Measurements from ENCODE around the gene TXNDC8.
"Not testable (repeated sequence)": the region's sequence is repeated elsewhere in the genome, so short reads cannot be mapped to it uniquely, and the experiment has no call there.

TXNDC8 gene

GRCh38 chr9:110327716-110328115, 9.9 kb downstream of the TXNDC8 start:
- DNase-seq (ENCODE audit: low spot score): no peak

DNA sequence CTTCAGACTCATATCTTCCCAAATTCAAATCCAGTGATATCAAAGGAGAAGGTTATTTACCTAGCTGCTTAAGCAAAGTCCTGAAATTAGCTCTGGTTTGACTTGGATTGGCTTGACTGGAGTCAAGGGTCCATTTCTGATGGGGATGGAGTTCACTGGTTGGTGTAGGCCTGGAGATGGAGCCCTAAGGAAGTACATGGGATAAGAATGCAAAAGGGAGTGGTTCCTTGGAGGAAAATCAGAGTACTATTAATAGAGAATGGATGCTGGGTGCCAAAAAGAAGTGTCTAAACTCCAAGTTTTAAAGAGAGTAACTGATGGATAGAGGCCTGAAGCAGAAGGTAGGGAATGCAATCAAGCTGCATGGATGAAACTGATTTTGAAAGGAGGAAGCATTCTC, 13.8 kb downstream of the TXNDC8 start:
- DNase-seq (ENCODE audit: low spot score): no peak

DNA sequence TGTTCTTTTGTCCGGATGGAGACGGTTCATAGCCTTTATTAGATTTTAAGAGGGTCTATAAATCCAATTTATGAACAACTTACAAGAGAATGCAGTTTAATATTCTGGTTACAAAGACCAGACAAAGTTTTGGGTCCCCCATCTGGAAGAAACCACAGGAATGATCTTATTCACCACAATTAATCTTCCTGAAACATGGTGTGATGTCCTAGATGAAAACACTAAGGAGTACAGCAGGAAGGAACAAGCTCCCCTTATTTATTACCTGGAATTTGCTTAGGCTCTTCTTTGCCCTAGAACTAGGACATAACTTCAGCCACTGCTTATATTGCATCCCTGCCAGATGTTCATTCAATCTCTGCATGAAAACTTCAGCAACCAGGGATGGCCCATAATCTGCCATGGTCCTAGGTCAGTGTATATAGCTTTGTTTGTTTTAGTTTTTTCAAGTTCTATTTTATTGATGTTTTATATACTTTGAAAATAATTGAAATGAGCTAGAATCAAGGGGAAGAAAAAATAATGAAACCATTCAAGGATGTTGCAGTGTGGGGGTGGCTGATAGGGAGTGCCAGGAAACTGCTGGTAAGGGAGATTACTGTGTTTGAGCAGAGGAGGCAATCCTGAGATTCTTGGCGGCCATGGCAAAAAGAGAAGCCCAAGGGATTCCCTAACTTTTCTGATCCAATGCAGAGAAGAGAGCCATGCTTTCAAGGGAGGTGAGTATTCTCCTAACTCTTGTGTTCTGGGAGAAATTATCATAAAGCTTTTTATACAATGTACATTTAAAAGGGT, 16.8 kb downstream of the TXNDC8 start:
- no peak for DNase-seq (ENCODE audit: low spot score)

DNA sequence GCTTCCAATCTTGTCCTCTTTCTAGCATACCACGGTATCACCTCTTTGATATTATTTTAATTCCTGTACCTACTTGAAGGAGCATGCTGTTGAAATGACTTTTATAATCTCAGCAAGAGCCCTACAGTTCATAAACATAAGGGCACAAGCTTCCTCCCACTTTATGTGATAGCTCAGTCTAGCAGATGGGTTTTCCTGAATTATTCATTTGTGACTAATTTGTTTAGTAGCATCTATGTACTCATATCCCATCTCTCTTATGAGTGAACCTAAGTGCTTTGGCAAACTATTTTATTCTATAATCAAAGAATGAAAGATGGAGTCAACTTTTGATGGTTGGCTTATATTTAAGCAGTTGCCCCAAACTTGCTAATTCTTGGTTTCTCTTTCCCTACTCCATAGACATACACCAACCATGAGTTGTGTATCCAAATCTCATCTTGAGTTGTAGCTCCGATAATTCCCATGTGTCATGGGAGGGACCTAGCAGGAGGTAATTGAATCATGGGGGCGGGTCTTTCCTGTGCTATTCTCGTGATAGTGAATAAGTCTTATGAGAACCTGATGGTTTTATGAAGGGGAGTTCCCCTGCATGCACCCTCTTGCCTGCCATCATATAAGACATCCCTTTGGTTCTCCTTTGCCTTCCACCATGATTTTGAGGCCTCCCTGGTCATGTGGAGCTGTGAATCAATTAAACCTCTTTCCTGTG, 17.7 kb downstream of the TXNDC8 start:
- DNase-seq (ENCODE audit: low spot score): no peak

DNA sequence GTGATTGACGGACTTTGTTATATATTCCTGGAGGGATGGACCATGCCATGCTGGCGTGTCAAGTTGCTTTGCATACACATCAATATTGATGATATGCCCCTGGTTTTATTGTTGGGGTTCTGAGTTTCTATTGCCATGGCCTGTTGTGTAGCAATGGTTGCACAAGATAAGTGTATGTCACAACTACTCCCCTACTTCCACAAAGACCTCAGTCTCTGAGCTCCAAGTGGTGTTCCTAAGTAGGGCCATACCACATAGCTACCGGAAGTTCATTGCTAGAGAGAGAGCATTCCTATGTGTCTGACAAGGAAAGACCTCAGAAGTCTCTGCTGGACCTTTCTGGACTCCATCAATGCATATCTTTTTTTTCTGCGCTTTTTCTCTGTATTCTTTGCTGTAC, 19.8 kb downstream of the TXNDC8 start:
- DNase-seq (ENCODE audit: low spot score): no peak

DNA sequence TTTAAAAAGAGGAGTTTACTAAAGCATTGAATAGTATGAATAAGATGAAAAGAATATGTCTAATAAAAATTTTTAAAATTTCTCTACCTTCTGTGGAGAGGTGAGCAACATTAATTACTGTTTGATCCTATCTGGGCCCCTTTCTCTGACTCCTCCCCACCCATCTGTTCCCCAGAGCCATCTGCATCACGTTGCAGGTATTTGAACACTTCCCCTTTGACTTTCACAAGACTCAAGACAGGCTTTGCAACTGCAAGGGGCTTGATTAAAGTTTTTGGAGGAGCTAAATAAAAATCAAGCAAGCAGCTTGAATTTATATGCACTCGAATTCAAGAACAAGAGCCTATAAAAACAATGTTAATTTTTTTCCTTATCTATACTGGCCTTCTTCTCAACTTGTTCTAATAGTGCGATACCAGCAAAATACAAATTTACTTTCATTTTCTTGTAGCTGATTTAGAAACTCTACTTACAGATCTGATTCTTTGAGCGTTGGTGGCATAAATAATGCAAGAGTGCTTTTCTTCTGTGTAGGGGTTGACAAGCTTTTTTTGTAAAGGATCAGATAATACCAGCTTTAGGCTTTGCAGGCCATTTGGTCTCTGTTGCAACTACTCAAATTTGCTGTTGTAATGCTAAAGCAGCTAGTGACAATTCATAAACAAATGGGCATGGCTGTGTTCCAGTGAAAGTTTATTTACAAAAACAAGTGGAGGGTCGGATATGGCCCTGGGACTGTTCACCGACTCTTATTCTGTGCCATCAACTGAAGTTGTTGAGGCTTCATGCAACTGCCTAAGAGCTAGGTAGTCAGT, 21.2 kb downstream of the TXNDC8 start:
- DNase-seq (ENCODE audit: low spot score): no peak

- DNase-seq (ENCODE audit: low spot score): not testable (repeated sequence)
Measured at GRCh38 chr9:110311978-110312377, 25.7 kb downstream of the TXNDC8 start.

DNA sequence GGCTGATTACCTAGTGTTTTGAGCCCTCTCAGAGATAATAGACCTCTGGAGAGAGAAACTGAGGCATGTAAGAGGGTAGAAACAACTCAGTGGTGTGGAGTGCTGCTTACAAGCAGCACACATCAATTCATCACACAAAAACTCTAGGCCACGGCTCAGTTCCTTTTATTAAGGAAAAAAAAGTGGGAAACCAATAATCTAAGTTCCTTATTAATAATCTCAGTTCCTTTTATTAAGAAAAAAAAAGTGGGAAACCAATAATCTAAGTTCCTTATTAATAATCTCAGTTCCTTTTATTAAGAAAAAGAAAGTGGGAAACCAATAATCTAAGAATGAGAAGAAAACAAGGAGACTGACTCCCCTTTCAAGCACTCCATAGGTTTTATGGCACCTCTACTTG, 28.0 kb downstream of the TXNDC8 start:
- no peak for DNase-seq (ENCODE audit: low spot score)

- DNase-seq (ENCODE audit: low spot score): no peak
Measured at GRCh38 chr9:110308633-110309038, 29.0 kb downstream of the TXNDC8 start.

DNA sequence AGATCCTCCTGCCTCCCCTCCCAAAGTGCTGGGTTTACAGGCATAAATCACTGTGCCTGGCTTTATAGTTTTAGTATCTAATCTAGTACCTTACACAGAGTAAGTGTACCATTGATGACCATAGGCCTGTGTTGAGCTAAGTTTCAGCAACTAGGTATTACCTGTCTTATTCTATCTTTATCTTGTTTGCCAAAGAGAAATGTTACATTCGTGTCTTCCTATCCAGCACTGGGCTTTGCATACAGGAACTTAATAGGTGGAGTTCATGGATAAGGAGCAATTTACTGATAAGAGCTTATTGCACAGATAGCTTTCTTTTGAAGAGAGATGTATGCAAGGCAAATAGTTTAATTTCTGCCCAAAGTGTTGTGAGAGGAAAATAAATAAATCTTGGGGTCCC, 30.5 kb downstream of the TXNDC8 start:
- no peak for DNase-seq (ENCODE audit: low spot score)

DNA sequence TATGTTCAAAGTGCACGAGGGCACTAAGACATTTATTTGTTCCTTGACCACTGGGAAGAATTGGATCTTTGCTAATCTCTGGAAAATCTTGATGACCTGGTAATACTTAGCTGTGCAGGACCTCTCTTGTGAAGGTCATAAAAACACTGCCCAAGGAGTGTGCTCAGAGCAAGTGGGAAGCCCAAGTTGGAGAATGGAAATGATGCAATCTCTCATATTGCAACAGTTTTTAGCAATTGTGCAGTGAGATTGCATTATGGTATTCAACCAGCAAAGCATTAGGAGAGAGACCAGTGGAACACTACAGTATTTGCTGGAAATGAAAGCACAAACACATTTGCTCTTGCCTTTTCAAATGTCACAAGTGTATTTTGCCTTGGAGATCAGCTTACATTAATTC, 34.5 kb downstream of the TXNDC8 start:
- no peak for DNase-seq (ENCODE audit: low spot score)

DNA sequence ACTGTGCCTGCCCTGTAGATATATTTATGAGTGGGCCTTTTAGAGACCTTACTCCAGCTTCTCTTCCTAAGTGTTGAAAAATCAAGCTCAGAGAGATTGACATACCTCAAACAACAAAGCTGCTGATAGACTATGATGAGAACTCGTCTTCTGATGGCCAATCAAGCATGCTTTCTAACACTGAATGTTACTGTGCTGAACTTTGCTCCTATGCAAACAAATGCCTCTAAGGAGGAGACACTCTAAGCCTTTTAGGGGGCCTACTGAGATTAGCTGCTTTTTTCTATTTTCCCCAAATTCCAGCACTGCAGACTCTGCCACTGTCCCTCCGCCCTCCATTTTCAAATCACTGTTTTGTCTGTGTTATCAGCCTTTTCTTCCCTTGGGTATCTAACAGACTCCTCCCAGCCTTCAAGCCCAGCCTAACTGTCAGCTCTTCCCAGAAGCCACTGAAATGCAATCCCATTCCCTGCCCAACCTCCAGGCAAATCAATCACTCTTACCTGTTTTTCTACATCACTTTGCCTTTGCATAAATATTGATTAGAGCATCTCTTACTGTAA, 39.5 kb downstream of the TXNDC8 start:
- no peak for DNase-seq (ENCODE audit: low spot score)

DNA sequence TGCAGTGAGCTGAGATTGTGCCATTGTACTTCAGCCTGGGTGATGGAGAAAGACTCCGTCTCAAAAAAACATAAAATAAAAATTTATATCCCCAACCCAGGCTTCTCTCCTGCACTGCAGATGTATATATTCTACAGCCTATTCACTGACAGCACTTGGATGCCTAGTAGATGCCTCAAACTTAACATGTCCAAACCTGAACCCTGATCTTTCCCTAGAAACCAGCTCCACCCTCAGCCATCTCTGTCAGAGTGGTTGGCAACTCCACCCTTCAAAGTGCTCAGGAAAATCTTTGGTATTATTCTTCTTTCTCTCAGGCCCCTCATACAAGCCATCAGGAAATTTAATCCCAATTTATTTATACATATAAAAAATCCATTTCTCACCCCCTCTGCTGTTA, 44.4 kb downstream of the TXNDC8 start:
- DNase-seq (ENCODE audit: low spot score): no peak

- no peak for DNase-seq (ENCODE audit: low spot score)
Measured at GRCh38 chr9:110291921-110292557, 45.6 kb downstream of the TXNDC8 start.

DNA sequence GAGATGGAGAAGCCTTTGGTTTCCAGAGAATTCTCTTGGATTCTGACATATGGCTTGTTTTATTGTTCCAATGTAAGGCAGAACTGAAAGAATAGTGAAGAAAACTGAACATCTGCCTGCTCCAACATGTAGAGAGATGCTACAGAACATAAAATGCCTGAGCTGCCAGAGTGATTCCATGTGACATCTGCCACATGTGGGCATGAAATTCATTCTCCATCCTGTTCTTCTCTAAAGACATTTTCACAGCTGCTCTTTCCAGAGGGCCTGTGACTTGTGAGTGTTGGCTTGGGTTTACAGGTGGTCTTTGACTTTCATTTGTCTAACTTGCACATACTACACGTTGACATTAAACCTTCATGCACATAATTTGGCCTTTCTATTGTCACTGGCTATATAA, 47.7 kb downstream of the TXNDC8 start:
- no peak for DNase-seq (ENCODE audit: low spot score)

GRCh38 chr9:110288503-110288902, 49.2 kb downstream of the TXNDC8 start:
- no peak for DNase-seq (ENCODE audit: low spot score)

GRCh38 chr9:110287289-110287680, 50.4 kb downstream of the TXNDC8 start:
- no peak for DNase-seq (ENCODE audit: low spot score)

- no peak for DNase-seq (ENCODE audit: low spot score)
Measured at GRCh38 chr9:110284211-110284844, 53.3 kb downstream of the TXNDC8 start.

DNA sequence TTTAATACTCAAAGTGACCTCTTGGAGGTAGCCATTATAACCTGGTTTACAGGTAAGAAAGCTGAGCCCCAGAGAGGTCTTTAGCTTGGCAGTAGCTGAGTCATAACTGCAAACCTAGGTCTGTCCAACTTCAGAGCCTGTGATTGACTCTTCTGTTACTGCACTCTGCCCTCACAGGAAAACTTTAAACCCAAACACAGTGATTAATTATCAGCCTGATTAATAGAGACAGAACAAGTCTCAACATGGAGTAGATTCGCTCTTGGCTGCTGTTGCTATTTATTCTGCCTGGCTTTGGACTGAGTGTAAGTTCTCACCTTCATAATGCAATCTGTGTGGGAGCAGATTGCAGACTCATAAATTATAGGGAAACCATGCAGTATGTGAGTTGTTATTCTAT, 53.9 kb downstream of the TXNDC8 start:
- DNase-seq (ENCODE audit: low spot score): no peak

GRCh38 chr9:110282739-110283081, 55.0 kb downstream of the TXNDC8 start:
- DNase-seq (ENCODE audit: low spot score): no peak

DNA sequence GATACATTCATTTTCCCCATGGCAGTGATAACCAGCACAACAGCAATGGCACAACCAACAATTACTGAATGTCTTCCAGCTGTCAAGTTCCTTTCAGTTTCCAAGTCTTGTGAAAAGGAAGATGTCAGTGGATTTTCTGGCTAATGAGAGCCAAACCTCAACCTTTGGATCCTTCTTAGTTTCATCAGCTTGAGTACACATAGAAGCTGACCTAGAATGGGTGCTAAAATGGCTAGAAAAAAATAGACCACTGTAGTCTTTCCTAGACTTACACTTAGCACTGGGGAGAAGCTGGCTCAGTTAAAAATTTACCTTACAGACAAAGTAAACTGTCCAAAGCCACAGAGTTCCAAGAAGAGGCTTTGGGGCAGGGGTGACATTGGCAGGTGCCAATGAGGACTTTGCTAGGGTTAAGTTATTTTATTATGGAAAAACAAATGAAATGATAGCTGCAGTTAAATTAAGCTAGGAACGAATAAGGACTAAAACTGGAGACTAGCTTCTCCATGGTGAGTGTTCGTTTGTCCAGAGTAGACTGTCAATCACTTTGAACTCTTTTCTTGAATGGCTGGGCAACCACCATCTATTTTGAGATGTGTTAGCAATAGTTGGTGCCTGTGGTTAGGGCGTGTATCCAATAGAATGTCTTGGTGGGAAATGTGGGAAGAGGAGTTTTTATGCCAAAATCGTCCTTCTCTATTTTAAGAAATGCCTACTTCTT, 55.5 kb downstream of the TXNDC8 start:
- DNase-seq (ENCODE audit: low spot score): peak; percentile 4
